ENCODE results near the gene SLTM. TPM values are rescaled to one million over a fixed set of nuclear protein-coding genes. Genes with fewer than 3 reads are reported as not detected.
"Not testable (repeated sequence)": the region's sequence is repeated elsewhere in the genome, so short reads cannot be mapped to it uniquely, and the experiment has no call there.

SLTM gene
- total RNA-seq, 1 experiment from 2014 or later = 50.6 TPM

DNA sequence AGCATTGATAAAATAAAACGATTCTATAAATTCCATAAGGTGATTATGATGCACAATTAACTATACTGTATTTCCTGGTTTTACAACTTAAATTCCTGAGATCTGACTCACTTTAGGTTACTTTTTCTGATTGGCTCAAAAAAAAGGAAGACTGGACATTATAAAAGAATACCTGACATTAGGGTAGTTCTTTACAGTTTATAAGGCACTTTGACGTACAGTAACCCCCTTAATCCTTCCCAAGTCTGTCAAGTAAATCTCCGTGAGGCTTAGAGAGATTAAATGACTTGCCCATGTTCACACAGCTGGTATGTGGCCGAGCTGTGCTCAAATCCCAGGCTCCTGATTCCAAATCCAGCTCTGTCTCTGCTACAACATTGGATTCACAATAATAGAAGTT, 1.0 kb upstream of the SLTM start:
- Histone ChIP-seq H3K27me3 (no peaks in the 10 kb centered on the region), H3K4me3 (peak overlapping the region; percentile 94), H3K36me3 (peaks cover 17% of the 10 kb centered on the region), H3K9me3 (0 out of 2 replicates have a peak, but pooled peaks cover 5% of the 10 kb centered on the region)
- no peak for DNase-seq

DNA sequence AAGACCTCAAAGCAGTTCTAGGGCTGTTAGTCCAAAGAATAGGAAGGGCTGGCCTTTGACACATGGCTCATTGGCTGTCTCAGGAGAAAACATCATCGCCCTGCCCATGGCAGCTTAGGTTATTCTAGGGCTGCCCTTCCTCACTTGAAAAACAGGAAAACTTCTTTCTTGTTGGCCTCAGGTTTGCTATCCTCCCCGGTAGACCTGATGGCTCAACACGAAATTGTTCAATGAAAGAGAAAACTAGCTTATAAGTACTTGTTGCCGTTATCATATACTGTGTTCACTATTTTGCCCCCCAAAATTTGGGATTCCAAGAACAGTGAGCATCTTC, 602 bp upstream of the SLTM start:
- no peak for DNase-seq
- Histone ChIP-seq H3K27me3 (no peaks in the 10 kb centered on the region), H3K36me3 (peaks cover 21% of the 10 kb centered on the region), H3K9me3 (0 out of 2 replicates have a peak, but pooled peaks cover 3% of the 10 kb centered on the region), H3K4me3 (peak overlapping the region; percentile 94)

DNA sequence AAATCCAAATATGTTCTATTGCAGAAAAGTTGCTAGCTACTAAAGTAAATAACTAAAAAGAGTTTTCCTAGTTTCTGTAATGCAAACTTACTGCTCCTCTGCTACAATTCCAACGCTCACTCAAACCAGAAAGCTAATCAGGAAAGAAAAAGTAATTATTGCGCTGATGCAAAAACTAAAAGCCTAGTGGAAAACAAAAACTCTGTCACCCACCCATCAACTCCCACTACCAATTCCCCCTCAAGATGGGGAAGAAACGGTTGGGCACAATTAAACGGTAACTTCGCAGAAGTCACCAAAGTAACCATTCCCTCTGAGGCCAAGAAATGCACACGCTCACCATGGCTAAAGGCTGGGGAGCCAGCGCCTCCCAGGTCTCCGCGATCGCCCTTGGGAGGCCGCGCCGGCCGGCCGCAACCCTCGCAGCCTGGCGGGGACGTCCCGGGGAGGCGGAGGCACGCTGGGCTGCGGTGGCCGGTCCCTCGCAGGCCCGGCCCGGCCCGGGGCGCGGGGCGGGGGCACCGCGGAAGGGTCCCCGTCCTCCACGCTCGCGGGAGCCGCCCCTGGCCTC, 684 bp downstream of the SLTM start:
- Histone ChIP-seq H3K36me3 (peaks cover 34% of the 10 kb centered on the region), H3K9me3 (no peaks in the 10 kb centered on the region), H3K4me3 (peak overlapping the region; percentile 94), H3K27me3 (no peaks in the 10 kb centered on the region)
- DNase-seq = peak; percentile 41

DNA sequence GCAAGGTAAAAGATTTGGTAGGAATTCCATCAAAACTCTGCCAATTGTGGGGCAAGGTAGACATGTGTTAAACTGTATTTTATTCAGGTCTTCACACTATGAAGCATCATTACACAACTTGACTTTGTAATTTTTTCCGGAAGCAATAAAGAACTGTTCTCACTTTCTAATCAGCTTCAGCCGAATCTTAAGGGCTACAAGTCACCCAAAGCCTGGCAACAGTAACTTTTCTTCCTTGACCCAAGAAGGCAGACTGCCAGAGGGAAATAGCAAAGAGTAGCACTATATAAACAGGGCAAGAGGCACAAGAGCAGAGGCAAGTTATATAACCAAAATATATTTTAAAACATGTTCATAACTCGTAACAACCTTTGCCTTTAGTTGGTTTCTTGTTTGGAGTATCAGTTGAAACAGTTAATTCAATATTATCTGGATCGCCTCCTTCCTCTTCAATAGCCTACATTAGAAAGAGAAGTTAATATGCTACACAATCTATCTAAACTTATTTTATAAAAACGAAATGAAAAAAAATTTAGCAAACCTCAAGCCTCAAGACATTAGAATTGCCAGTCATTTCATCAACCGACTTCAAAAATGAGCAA, 1.4 kb downstream of the SLTM start:
- H3K4me3 ChIP-seq = peak overlapping the region; percentile 94
- peaks cover 41% of the 10 kb centered on the region for H3K36me3 ChIP-seq
- DNase-seq = peak; percentile 49
- no peaks in the 10 kb centered on the region for H3K27me3 ChIP-seq
- H3K9me3 ChIP-seq = no peaks in the 10 kb centered on the region

DNA sequence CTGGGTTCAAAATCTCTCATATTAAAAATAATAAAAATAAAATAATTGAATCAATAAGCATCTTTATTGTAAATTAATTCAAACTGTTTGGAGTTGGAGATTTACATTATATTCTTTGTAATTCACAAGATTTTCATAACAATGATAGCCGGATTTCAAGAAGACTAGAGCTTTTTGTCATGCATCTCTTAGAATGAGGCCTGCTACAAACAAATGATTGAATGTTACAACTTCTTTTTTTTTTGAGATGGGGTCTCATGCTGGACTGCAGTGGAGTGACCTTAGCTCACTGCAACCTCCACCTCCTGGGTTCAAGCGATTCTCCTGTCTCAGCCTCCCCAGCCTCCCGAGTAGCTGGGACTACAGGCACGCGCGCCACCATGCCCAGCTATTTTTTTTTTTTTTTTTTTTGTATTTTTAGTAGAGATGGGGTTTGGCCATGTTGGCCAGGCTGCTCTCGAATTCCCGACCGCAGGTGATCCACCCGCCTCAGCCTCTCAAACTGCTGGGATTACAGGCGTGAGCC, 3.5 kb downstream of the SLTM start:
- H3K9me3 ChIP-seq = no peaks in the 10 kb centered on the region
- DNase-seq = no peak
- H3K36me3 ChIP-seq = peaks cover 59% of the 10 kb centered on the region
- H3K4me3 ChIP-seq = no peak overlapping the region
- no peaks in the 10 kb centered on the region for H3K27me3 ChIP-seq

DNA sequence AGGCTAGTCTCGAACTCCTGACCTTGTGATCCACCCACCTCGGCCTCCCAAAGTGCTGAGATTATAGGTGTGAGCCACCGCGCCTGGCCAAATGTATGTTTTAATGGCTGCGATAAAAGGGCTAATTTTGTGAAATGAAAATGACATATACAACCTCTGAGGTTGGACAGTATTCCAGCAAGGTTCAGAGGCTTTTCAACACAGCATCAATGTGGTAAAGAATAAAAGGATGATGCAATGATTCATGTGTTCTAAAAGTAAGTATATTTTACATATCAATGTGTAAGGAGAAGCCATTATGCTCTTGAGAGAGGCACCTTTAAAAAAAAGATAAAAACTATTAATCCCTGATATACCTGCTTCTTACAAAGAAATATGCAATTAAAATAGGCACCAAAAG, 6.7 kb downstream of the SLTM start:
- H3K4me3 ChIP-seq = no peak overlapping the region
- no peaks in the 10 kb centered on the region for H3K27me3 ChIP-seq
- DNase-seq = no peak
- H3K9me3 ChIP-seq = no peaks in the 10 kb centered on the region
- H3K36me3 ChIP-seq = peaks cover 70% of the 10 kb centered on the region

DNA sequence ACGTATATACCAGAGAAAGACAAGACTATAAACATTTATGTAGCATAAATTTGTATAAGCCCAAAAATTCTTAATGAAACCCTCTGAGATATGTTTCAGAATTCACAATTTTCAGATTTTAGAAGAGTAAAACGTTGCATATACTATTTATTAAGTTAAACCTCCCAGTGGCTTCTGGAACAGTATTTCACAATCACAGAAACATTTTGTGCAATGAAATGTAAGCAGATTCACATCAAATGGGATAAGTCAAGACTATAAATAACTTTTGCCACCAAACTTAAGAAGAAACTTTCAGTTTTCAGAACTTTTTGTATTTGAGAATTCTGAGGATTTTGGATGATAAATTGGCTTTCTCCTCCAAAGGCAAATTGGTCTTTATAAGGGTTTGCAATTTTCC, 9.2 kb downstream of the SLTM start:
- no peak overlapping the region for H3K4me3 ChIP-seq
- peaks cover 70% of the 10 kb centered on the region for H3K36me3 ChIP-seq
- DNase-seq = no peak
- H3K27me3 ChIP-seq = no peaks in the 10 kb centered on the region
- no peaks in the 10 kb centered on the region for H3K9me3 ChIP-seq

DNA sequence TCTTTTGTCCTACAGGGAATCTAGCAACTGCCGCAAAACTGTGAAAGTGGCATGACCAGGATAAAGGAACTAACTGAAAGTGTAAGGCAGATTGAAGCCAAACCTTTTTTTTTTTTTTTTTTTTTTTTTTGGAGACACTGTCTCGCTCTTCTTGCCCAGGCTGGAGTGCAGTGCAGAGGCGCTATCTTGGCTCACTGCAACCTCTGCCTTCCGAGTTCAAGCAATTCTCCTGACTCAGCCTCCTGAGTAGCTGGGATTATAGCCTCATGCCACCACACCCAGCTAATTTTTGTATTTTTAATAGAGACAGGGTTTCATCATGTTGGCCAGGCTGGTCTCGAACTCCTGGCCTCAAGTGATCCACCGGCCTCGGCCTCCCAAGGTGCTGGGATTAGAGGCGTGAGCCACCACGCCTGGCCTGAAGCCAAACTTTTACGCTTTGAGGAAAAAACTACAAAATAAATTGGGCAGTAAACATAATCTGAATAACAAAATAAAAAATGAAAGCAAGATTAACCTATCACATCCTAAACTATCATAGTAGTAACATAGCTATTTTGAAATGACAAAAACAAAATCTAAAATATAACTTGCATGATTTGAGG, 9.7 kb downstream of the SLTM start:
- H3K4me3 ChIP-seq = no peak overlapping the region
- peaks cover 66% of the 10 kb centered on the region for H3K36me3 ChIP-seq
- H3K9me3 ChIP-seq = no peaks in the 10 kb centered on the region
- DNase-seq = peak; percentile 70
- H3K27me3 ChIP-seq = no peaks in the 10 kb centered on the region

DNA sequence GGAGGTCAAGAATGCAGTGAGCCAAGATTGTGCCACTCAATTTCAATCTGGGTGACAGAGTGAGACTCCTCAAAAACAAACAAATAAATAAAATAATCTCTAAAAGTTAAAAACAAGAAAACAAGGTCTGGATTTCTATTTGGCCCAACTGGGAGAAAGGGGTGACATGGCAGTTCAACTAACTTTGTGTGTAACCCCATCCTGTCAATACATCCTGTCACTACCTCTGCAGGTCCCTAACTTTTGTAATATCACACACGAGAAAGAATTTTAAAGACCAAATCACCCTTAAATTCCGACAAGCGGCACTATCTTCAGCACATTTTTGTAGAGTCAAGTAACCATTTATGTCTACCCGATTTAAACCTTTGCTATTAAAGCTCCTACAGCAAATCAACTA, 10.2 kb downstream of the SLTM start:
- DNase-seq = no peak
- Histone ChIP-seq H3K27me3 (no peaks in the 10 kb centered on the region), H3K9me3 (no peaks in the 10 kb centered on the region), H3K4me3 (no peak overlapping the region), H3K36me3 (peaks cover 66% of the 10 kb centered on the region)

DNA sequence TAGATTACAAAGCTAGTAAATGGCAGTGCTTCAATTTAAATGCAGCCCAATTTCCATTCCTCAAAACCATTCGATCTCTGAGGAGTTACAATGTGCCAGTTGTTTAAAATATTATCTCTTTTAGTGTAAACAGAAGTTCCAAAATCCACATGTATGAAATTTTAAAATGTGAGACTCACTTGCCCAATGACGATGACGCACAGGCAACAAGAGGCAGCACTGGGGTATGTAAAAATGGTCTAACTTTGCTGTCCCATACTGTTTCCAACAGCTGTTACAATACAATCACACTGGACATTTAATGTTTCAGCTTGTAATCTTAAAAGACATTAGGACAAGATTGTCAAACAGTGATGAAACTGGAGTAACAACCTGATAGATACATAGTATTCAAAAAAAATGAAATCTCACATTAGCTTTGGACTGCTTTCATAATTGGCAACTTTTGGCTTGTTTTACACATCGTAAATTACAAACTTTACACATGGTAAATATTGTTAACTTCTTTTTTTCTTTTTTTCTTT, 12.2 kb downstream of the SLTM start:
- H3K36me3 ChIP-seq = peaks cover 66% of the 10 kb centered on the region
- DNase-seq = no peak
- no peaks in the 10 kb centered on the region for H3K27me3 ChIP-seq
- H3K9me3 ChIP-seq = no peaks in the 10 kb centered on the region
- no peak overlapping the region for H3K4me3 ChIP-seq

DNA sequence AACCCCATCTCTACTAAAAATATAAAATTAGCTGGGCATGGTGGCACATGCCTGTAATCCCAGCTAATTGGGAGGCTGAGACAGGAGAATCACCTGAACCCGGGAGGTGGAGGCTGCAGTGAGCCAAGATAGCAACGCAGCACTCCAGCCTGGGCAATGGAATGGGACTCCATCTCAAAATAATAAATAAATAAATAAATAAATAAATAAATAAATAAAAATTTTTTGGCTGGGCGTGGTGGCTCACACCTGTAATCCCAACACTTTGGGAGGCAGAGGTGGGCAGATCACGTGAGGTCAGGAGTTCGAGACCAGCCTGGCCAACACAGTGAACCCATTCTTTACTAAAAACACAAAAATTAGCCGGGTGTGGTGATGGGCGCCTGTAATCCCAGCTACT, 13.0 kb downstream of the SLTM start:
- H3K4me3 ChIP-seq, H3K9me3 ChIP-seq, H3K27me3 ChIP-seq, DNase-seq: not testable (repeated sequence)
- H3K36me3 ChIP-seq = peaks cover 63% of the 10 kb centered on the region

DNA sequence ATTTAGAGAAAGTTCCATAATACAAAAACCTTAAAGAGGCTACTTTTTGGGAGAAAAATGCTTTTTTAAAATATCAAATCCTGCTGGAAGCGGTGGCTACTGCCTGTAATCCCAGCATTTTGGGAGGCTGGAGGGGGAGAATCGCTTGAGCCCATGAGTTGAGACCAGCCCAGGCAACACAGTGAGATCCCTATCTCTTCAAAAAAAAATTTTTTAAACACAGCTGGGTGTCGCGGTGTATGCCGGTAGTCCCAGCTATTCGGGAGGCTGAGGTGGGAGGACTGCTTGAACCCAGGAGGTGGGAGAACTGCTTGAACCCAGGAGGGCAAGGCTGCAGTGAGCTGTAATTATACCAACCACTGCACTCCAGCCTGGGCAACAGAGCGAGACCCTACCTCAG, 14.2 kb downstream of the SLTM start:
- no peak overlapping the region for H3K4me3 ChIP-seq

DNA sequence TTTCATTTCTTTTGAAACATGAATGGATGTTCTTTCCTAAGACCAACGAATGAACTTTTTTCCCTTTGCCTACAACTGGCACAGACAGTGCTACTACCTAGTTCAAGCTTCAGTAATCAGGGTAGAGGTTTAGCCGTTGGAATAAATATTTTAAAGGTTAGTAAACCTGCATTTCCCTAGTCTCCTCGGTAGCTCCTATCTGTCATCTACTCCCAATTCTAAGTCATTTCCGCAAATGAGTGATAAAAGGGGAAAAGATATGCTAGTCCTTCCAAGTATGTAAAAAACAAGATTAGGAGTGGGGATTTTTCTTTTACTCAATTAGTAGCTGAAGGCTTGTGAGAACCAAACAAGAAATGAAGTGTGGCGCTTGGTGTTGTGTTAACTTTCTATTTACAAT, 15.2 kb downstream of the SLTM start:
- Histone ChIP-seq H3K36me3 (peaks cover 66% of the 10 kb centered on the region), H3K27me3 (no peaks in the 10 kb centered on the region), H3K9me3 (no peaks in the 10 kb centered on the region), H3K4me3 (no peak overlapping the region)
- DNase-seq = no peak

More for the DNA sequence above, 14.2 kb downstream of the SLTM start:
- Histone ChIP-seq H3K27me3 (no peaks in the 10 kb centered on the region), H3K36me3 (peaks cover 63% of the 10 kb centered on the region), H3K9me3 (no peaks in the 10 kb centered on the region)
- DNase-seq = no peak

DNA sequence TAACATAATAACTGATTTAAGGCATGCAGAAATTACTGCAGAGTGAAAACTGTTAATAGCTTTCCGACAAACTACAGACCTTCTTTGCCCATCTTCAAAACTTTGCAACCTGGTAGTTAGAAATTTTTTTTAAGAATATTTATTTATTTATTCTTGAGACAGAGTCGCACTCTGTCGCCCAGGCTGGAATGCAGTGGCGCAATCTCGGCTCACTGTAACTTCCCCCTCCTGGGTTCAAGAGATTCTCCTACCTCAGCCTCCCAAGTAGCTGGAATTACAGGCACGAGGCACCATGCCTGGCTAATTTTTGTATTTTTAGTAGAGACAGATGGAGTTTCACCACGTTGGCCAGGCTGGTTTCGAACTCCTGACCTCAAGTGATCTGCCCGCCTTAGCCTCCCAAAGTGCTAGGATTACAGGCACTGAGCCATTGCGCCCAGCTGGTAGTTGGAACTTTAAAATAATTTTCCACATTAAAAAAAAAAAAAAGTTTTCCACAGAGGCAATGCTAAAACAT, 15.8 kb downstream of the SLTM start:
- H3K36me3 ChIP-seq = peaks cover 67% of the 10 kb centered on the region
- not testable (repeated sequence) for H3K27me3 ChIP-seq, H3K4me3 ChIP-seq, DNase-seq, H3K9me3 ChIP-seq

DNA sequence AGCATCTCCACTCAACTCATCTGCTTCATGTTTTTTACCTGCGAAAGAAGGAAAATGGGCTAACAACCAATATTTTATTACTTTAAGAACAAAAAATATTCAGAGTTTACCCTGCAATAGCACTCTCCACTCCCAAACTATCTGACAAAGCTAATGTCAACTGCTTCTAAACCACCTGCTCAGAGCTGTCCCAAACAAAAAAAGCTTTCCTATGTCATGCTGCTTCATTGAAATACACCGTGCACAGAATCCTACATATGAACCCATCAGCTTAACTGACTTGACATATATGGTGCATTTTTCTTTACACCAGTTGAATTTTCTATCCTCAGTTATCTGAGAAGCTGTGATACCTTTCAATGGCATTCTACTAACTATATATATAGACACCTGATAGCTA, 16.5 kb downstream of the SLTM start:
- no peaks in the 10 kb centered on the region for H3K9me3 ChIP-seq
- H3K27me3 ChIP-seq = no peaks in the 10 kb centered on the region
- H3K36me3 ChIP-seq = peaks cover 73% of the 10 kb centered on the region
- no peak for DNase-seq
- no peak overlapping the region for H3K4me3 ChIP-seq

DNA sequence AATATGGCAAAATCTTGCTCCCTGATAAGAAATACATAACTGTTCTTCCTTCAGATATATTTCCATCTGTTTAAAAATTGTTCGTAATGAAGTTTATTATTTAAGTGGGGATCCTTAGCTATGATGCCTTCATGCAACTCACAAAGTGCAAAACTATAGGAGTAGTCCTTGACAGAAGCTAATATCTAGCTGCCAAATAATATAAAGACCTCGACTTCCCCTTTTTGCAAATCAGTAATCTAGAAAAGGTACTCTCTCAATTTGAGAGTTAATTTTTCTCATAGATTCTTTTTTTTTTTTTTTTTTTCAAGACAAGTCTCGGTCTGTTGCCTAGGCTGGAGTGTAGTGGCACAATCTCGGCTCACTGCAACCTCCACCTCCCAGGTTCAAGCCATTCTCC, 23.0 kb downstream of the SLTM start:
- Histone ChIP-seq H3K9me3 (no peaks in the 10 kb centered on the region), H3K27me3 (no peaks in the 10 kb centered on the region), H3K4me3 (no peak overlapping the region), H3K36me3 (peaks cover 70% of the 10 kb centered on the region)
- no peak for DNase-seq

DNA sequence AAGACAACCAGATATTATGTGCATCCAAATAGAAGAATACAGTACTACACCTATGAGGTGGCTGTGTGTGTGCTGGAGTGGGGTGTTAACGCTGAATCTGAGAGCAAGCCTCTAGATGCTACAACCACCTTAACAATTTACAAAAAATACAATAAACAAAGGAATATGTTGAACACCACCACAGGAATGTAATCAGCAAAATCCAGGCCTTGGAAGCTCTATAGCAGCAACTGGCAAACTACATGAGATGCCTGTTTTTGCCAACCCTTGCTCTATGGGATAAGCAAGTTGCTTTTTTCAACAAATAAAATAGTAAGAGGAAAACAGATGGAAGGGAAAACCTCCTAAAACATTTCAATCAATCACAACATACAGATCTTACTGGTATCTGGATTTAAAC, 23.9 kb downstream of the SLTM start:
- H3K36me3 ChIP-seq = peaks cover 74% of the 10 kb centered on the region
- no peaks in the 10 kb centered on the region for H3K27me3 ChIP-seq
- H3K9me3 ChIP-seq = no peaks in the 10 kb centered on the region
- no peak for DNase-seq
- H3K4me3 ChIP-seq = no peak overlapping the region

All from MG63 (cell line).